Stimulated activated memory B cell treated with anti-CD40 and anti-IgM and Interleukin-4, amounts not matched to agents 10 μg/mL and 1 μg/mL and 100 μg/mL, for 72 hours (primary cell): ENCODE data around the gene CDON.

Source experiments
- ATAC-seq: fragments of 150-1000 bp; cut with Tn5 transposase; 2 replicates; pipeline ENCODE4 v1.10.0; 2021
- H3K27ac Mint-ChIP-seq: one replicate; pipeline ENCODE4 v1.8.0; 2022; ENCODE audit warnings: mild to moderate bottlenecking, mixed read lengths
- H3K27me3 Mint-ChIP-seq: one replicate; pipeline ENCODE4 v1.8.0; 2022; ENCODE audit warnings: mixed read lengths
- H3K36me3 Mint-ChIP-seq: one replicate; pipeline ENCODE4 v1.8.0; 2022; ENCODE audit warnings: mixed read lengths
- H3K4me1 Mint-ChIP-seq: one replicate; pipeline ENCODE4 v1.8.0; 2022; ENCODE audit warnings: mixed read lengths
- H3K4me3 Mint-ChIP-seq: one replicate; pipeline ENCODE4 v1.8.0; 2022; ENCODE audit warnings: mild to moderate bottlenecking, moderate library complexity, mixed read lengths
- H3K9me3 Mint-ChIP-seq: one replicate; pipeline ENCODE4 v1.8.0; 2022; ENCODE audit warnings: mixed read lengths

CDON gene

GRCh38 chr11:125943661-125944349, 118.9 kb downstream of the CDON start:
- no peak for ATAC-seq
- Mint-ChIP-seq H3K4me1 (peaks cover 9% of the 10 kb centered on the region), H3K4me3 (no peak overlapping the region), H3K36me3 (no peaks in the 10 kb centered on the region), H3K27ac (no peak overlapping the region), H3K27me3 (peaks cover 29% of the 10 kb centered on the region), H3K9me3 (no peaks in the 10 kb centered on the region)

GRCh38 chr11:125942771-125943428, 119.8 kb downstream of the CDON start:
- no peak overlapping the region for H3K4me3 Mint-ChIP-seq
- ATAC-seq, result no peak
- peaks cover 9% of the 10 kb centered on the region for H3K4me1 Mint-ChIP-seq
- H3K27ac Mint-ChIP-seq, result no peak overlapping the region
- H3K27me3 Mint-ChIP-seq, result peaks cover 28% of the 10 kb centered on the region
- H3K9me3 Mint-ChIP-seq, result no peaks in the 10 kb centered on the region
- no peaks in the 10 kb centered on the region for H3K36me3 Mint-ChIP-seq

GRCh38 chr11:125941619-125942611, 120.8 kb downstream of the CDON start:
- no peaks in the 10 kb centered on the region for H3K36me3 Mint-ChIP-seq
- peaks cover 9% of the 10 kb centered on the region for H3K4me1 Mint-ChIP-seq
- peaks cover 28% of the 10 kb centered on the region for H3K27me3 Mint-ChIP-seq
- no peak for ATAC-seq
- H3K9me3 Mint-ChIP-seq, result no peaks in the 10 kb centered on the region
- H3K4me3 Mint-ChIP-seq, result no peak overlapping the region
- H3K27ac Mint-ChIP-seq, result no peak overlapping the region

- Mint-ChIP-seq H3K4me3 (no peak overlapping the region), H3K9me3 (no peaks in the 10 kb centered on the region), H3K27ac (no peak overlapping the region), H3K4me1 (peaks cover 9% of the 10 kb centered on the region), H3K27me3 (peaks cover 28% of the 10 kb centered on the region), H3K36me3 (no peaks in the 10 kb centered on the region)
- no peak for ATAC-seq
Observed at GRCh38 chr11:125941267-125941618, 121.4 kb downstream of the CDON start.

- Mint-ChIP-seq H3K9me3 (no peaks in the 10 kb centered on the region), H3K27ac (no peak overlapping the region), H3K36me3 (no peaks in the 10 kb centered on the region), H3K27me3 (peaks cover 28% of the 10 kb centered on the region), H3K4me3 (no peak overlapping the region), H3K4me1 (peaks cover 9% of the 10 kb centered on the region)
- ATAC-seq, result no peak
Observed at GRCh38 chr11:125940145-125940544, 122.5 kb downstream of the CDON start.

GRCh38 chr11:125939081-125939521, 123.6 kb downstream of the CDON start:
- ATAC-seq, result no peak
- H3K4me3 Mint-ChIP-seq, result no peak overlapping the region
- H3K9me3 Mint-ChIP-seq, result no peaks in the 10 kb centered on the region

GRCh38 chr11:125938418-125938817, 124.2 kb downstream of the CDON start:
- Mint-ChIP-seq H3K4me1 (peaks cover 9% of the 10 kb centered on the region), H3K4me3 (no peak overlapping the region), H3K9me3 (no peaks in the 10 kb centered on the region), H3K27me3 (peaks cover 17% of the 10 kb centered on the region), H3K36me3 (no peaks in the 10 kb centered on the region), H3K27ac (no peak overlapping the region)
- no peak for ATAC-seq

More at GRCh38 chr11:125939081-125939521, 123.6 kb downstream of the CDON start:
- peaks cover 21% of the 10 kb centered on the region for H3K27me3 Mint-ChIP-seq
- H3K36me3 Mint-ChIP-seq, result no peaks in the 10 kb centered on the region
- peaks cover 9% of the 10 kb centered on the region for H3K4me1 Mint-ChIP-seq
- no peak overlapping the region for H3K27ac Mint-ChIP-seq

GRCh38 chr11:125935618-125936199, 127.0 kb downstream of the CDON start:
- ATAC-seq, result no peak
- H3K4me1 Mint-ChIP-seq, result no peaks in the 10 kb centered on the region
- no peaks in the 10 kb centered on the region for H3K36me3 Mint-ChIP-seq
- no peak overlapping the region for H3K27ac Mint-ChIP-seq
- H3K27me3 Mint-ChIP-seq, result peaks cover 13% of the 10 kb centered on the region
- no peaks in the 10 kb centered on the region for H3K9me3 Mint-ChIP-seq
- no peak overlapping the region for H3K4me3 Mint-ChIP-seq

GRCh38 chr11:125935056-125935455, 127.6 kb downstream of the CDON start:
- H3K4me1 Mint-ChIP-seq, result no peaks in the 10 kb centered on the region
- no peak overlapping the region for H3K27ac Mint-ChIP-seq
- ATAC-seq, result no peak
- no peak overlapping the region for H3K4me3 Mint-ChIP-seq
- peaks cover 19% of the 10 kb centered on the region for H3K27me3 Mint-ChIP-seq
- no peaks in the 10 kb centered on the region for H3K9me3 Mint-ChIP-seq
- H3K36me3 Mint-ChIP-seq, result no peaks in the 10 kb centered on the region

GRCh38 chr11:125934473-125934872, 128.2 kb downstream of the CDON start:
- H3K4me1 Mint-ChIP-seq, result no peaks in the 10 kb centered on the region
- ATAC-seq, result no peak
- no peak overlapping the region for H3K27ac Mint-ChIP-seq
- no peaks in the 10 kb centered on the region for H3K9me3 Mint-ChIP-seq
- no peak overlapping the region for H3K4me3 Mint-ChIP-seq
- H3K27me3 Mint-ChIP-seq, result peaks cover 25% of the 10 kb centered on the region
- H3K36me3 Mint-ChIP-seq, result no peaks in the 10 kb centered on the region

- Mint-ChIP-seq H3K4me1 (no peaks in the 10 kb centered on the region), H3K27me3 (peaks cover 29% of the 10 kb centered on the region), H3K4me3 (no peak overlapping the region), H3K27ac (no peak overlapping the region), H3K9me3 (no peaks in the 10 kb centered on the region), H3K36me3 (no peaks in the 10 kb centered on the region)
- no peak for ATAC-seq
Observed at GRCh38 chr11:125933030-125933813, 129.4 kb downstream of the CDON start.

GRCh38 chr11:125932301-125932700, 130.4 kb downstream of the CDON start:
- H3K27ac Mint-ChIP-seq, result no peak overlapping the region
- H3K27me3 Mint-ChIP-seq, result peaks cover 31% of the 10 kb centered on the region
- H3K9me3 Mint-ChIP-seq, result no peaks in the 10 kb centered on the region
- no peak for ATAC-seq
- H3K36me3 Mint-ChIP-seq, result no peaks in the 10 kb centered on the region
- no peak overlapping the region for H3K4me3 Mint-ChIP-seq
- no peaks in the 10 kb centered on the region for H3K4me1 Mint-ChIP-seq

- H3K4me1 Mint-ChIP-seq, result no peaks in the 10 kb centered on the region
- H3K27ac Mint-ChIP-seq, result no peak overlapping the region
- ATAC-seq, result no peak
- H3K4me3 Mint-ChIP-seq, result no peak overlapping the region
- H3K27me3 Mint-ChIP-seq, result peaks cover 37% of the 10 kb centered on the region
- H3K36me3 Mint-ChIP-seq, result no peaks in the 10 kb centered on the region
- H3K9me3 Mint-ChIP-seq, result no peaks in the 10 kb centered on the region
Observed at GRCh38 chr11:125931668-125932067, 131.0 kb downstream of the CDON start.

GRCh38 chr11:125931116-125931515, 131.6 kb downstream of the CDON start:
- Mint-ChIP-seq H3K36me3 (no peaks in the 10 kb centered on the region), H3K27me3 (peaks cover 43% of the 10 kb centered on the region), H3K9me3 (no peaks in the 10 kb centered on the region)

More at GRCh38 chr11:125931116-125931515, 131.6 kb downstream of the CDON start:
- ATAC-seq, result no peak
- no peaks in the 10 kb centered on the region for H3K4me1 Mint-ChIP-seq
- no peak overlapping the region for H3K27ac Mint-ChIP-seq
- H3K4me3 Mint-ChIP-seq, result no peak overlapping the region
